Neural progenitor cell (in vitro differentiated cells): ENCODE data around the gene KDM7A. TPM values are rescaled to one million over a fixed set of nuclear protein-coding genes. Genes with fewer than 3 reads are reported as not detected.

ENCODE experiments used
- DNase-seq: peaks from one replicate; pipeline ENCODE4 v3.0.0-alpha.2; 2016; ENCODE audit warnings: low spot score
- H2AFZ ChIP-seq: fragments of 200-600 bp; sonication (generic); replicated peaks from 2 replicates; pipeline ENCODE4 v1.6.1; 2016; ENCODE audit warnings: antibody characterized with exemption
- H3F3A ChIP-seq: fragments of 200-600 bp; sonication (generic); 2 replicates; pipeline ENCODE4 v1.6.1; 2016; ENCODE audit warnings: antibody characterized with exemption, low read depth
- H3K27ac ChIP-seq: fragments of 200-600 bp; sonication (generic); 2 replicates; pipeline ENCODE4 v1.5.1; 2016; ENCODE audit warnings: mild to moderate bottlenecking
- H3K27me3 ChIP-seq: fragments of 200-600 bp; sonication (generic); 2 replicates; pipeline ENCODE4 v1.6.1; 2016; ENCODE audit warnings: mild to moderate bottlenecking, moderate library complexity
- H3K36me3 ChIP-seq: fragments of 200-600 bp; sonication (generic); 2 replicates; pipeline ENCODE4 v1.5.1; 2016
- H3K4me1 ChIP-seq: fragments of 200-600 bp; sonication (generic); 2 replicates; pipeline ENCODE4 v1.6.1; 2016; ENCODE audit warnings: mixed run types
- H3K4me2 ChIP-seq: fragments of 200-600 bp; sonication (generic); 2 replicates; pipeline ENCODE4 v1.6.1; 2016
- H3K4me3 ChIP-seq: fragments of 200-600 bp; sonication (generic); 2 replicates; pipeline ENCODE4 v1.5.1; 2016
- H3K79me2 ChIP-seq: fragments of 200-600 bp; sonication (generic); 2 replicates; pipeline ENCODE4 v1.6.1; 2016; ENCODE audit warnings: low read depth
- H3K9ac ChIP-seq: fragments of 200-600 bp; sonication (generic); 2 replicates; pipeline ENCODE4 v1.6.1; 2016
- H3K9me3 ChIP-seq: fragments of 200-600 bp; sonication (generic); 2 replicates; pipeline ENCODE4 v1.5.1; 2016; ENCODE audit warnings: low read depth
- H4K20me1 ChIP-seq: fragments of 200-600 bp; sonication (generic); 2 replicates; pipeline ENCODE4 v1.6.1; 2016; ENCODE audit warnings: low read depth
- H3K27ac Mint-ChIP-seq: 3 replicates; pipeline ENCODE4 v1.8.0; 2021; ENCODE audit warnings: mixed read lengths
- H3K27me3 Mint-ChIP-seq: 2 replicates; pipeline ENCODE4 v1.8.0; 2022; ENCODE audit warnings: low read depth, mild to moderate bottlenecking, inconsistent platforms, moderate library complexity, mixed read lengths; ENCODE audit not compliant: insufficient read depth
- H3K36me3 Mint-ChIP-seq: 3 replicates; pipeline ENCODE4 v1.8.0; 2021; ENCODE audit warnings: mixed read lengths
- H3K4me1 Mint-ChIP-seq: 3 replicates; pipeline ENCODE4 v1.8.0; 2021; ENCODE audit warnings: mixed read lengths
- H3K4me3 Mint-ChIP-seq: 3 replicates; pipeline ENCODE4 v1.8.0; 2021; ENCODE audit warnings: mild to moderate bottlenecking, moderate library complexity, mixed read lengths
- H3K9me3 Mint-ChIP-seq: 3 replicates; pipeline ENCODE4 v1.8.0; 2020; ENCODE audit warnings: mixed read lengths
- EZH2 ChIP-seq: fragments of 200-600 bp; sonication (generic); IDR thresholded peaks from 2 replicates; pipeline ENCODE4 v1.6.1; 2017; ENCODE audit warnings: antibody characterized with exemption, mild to moderate bottlenecking, moderate library complexity
- EZH2phosphoT487 ChIP-seq: fragments of 200-600 bp; sonication (generic); IDR thresholded peaks from 2 replicates; pipeline ENCODE4 v1.6.1; 2017; ENCODE audit warnings: antibody characterized with exemption
- total RNA-seq: library from RNA; depleted of rRNA; stranded (reverse); fragments of >200 nt; gene quantifications from 2 replicates; pipeline ENCODE4 v1.2.3, GENCODE V29; 2015; ENCODE audit warnings: low replicate concordance
- TF ChIP-seq, protein P1 (sequence below): fragments of 200-600 bp; sonication (generic); IDR thresholded peaks from 2 replicates; pipeline ENCODE4 v1.5.1; 2017; ENCODE audit warnings: antibody characterized with exemption, mild to moderate bottlenecking

KDM7A gene
- total RNA-seq, 1 donor from 2014 or later = 13.6 TPM

DNA sequence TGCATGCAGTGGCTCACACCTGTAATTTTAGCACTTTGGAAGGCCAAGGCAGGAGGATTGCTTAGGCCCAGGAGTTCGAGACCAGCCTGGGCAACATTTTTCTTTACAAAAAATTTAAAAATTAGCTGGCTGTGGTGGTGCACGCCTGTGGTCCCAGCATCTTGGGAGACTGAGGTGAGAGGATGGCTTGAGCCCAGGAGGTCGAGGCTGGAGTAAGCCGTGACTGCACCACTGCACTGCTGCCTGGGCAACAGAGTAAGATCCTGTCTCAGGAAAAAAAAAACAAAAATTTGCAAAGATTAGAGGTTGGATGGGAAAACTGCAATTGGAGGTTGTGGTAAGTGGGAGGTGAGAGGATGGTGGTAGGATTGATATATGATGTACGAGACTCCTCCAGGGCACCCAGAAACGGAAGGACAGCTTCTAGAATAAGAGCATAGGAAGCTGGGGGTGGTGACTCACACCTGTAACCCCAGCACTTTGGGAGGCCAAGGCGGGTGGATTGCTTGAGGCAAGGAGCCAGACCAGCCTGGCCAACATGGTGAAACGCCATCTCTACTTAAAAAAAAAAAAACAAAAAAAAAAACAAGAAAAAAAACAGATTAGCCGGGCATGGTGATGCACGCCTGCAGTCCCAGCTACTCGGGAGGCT is 94.9 kb downstream of the KDM7A start:
- no peaks in the 10 kb centered on the region for H3K36me3 ChIP-seq
- no peak overlapping the region for H3K4me2 ChIP-seq
- H2AFZ ChIP-seq = no peak overlapping the region
- no peak for TF ChIP-seq EZH2
- TF ChIP-seq EZH2phosphoT487 = no peak
- TF ChIP-seq, protein P1, sequence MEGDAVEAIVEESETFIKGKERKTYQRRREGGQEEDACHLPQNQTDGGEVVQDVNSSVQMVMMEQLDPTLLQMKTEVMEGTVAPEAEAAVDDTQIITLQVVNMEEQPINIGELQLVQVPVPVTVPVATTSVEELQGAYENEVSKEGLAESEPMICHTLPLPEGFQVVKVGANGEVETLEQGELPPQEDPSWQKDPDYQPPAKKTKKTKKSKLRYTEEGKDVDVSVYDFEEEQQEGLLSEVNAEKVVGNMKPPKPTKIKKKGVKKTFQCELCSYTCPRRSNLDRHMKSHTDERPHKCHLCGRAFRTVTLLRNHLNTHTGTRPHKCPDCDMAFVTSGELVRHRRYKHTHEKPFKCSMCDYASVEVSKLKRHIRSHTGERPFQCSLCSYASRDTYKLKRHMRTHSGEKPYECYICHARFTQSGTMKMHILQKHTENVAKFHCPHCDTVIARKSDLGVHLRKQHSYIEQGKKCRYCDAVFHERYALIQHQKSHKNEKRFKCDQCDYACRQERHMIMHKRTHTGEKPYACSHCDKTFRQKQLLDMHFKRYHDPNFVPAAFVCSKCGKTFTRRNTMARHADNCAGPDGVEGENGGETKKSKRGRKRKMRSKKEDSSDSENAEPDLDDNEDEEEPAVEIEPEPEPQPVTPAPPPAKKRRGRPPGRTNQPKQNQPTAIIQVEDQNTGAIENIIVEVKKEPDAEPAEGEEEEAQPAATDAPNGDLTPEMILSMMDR = no peak
- Mint-ChIP-seq H3K4me3 (no peak overlapping the region), H3K36me3 (no peaks in the 10 kb centered on the region), H3K27ac (no peak overlapping the region), H3K27me3 (peaks cover 2% of the 10 kb centered on the region), H3K9me3 (no peaks in the 10 kb centered on the region), H3K4me1 (peaks cover 9% of the 10 kb centered on the region)
- H3K4me3 ChIP-seq = no peak overlapping the region
- peaks cover 3% of the 10 kb centered on the region for H3F3A ChIP-seq
- no peak overlapping the region for H3K9ac ChIP-seq
- no peaks in the 10 kb centered on the region for H4K20me1 ChIP-seq
- no peaks in the 10 kb centered on the region for H3K4me1 ChIP-seq
- DNase-seq = no peak
- H3K27me3 ChIP-seq = no peaks in the 10 kb centered on the region
- H3K27ac ChIP-seq = no peak overlapping the region
- no peaks in the 10 kb centered on the region for H3K9me3 ChIP-seq
- no peaks in the 10 kb centered on the region for H3K79me2 ChIP-seq

DNA sequence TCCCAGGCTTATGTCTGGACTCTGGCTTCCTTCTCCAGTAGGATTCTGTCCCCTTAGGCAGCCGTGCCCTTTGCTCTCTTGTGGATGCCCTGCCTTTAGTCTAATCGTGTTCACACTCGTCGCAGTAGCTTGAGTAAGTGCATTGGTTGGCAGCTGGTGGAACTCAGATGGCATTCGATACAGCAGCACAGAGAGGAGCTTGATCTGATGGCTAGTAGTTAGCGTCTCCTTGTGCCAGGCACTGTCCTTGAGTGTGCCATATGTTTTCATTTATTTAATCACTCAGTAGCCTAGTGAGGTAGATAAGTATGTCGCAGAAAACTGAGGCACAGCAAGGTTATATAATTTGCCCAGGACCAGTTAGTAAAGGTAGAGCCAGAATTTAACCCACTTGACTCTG is 95.9 kb downstream of the KDM7A start:
- Histone ChIP-seq H3K36me3 (no peaks in the 10 kb centered on the region), H3K9me3 (no peaks in the 10 kb centered on the region), H3K4me2 (no peak overlapping the region), H4K20me1 (no peaks in the 10 kb centered on the region), H3K9ac (no peak overlapping the region), H3K4me1 (no peaks in the 10 kb centered on the region), H2AFZ (no peak overlapping the region), H3K4me3 (no peak overlapping the region), H3K79me2 (no peaks in the 10 kb centered on the region), H3F3A (peaks cover 3% of the 10 kb centered on the region), H3K27ac (no peak overlapping the region), H3K27me3 (no peaks in the 10 kb centered on the region)
- no peak overlapping the region for H3K4me3 Mint-ChIP-seq
- H3K27me3 Mint-ChIP-seq = peaks cover 2% of the 10 kb centered on the region
- no peaks in the 10 kb centered on the region for H3K9me3 Mint-ChIP-seq
- no peak for DNase-seq
- H3K36me3 Mint-ChIP-seq = no peaks in the 10 kb centered on the region
- TF ChIP-seq EZH2 (no peak), EZH2phosphoT487 (no peak)
- TF ChIP-seq, protein P1 = no peak
- H3K4me1 Mint-ChIP-seq = peaks cover 9% of the 10 kb centered on the region
- no peak overlapping the region for H3K27ac Mint-ChIP-seq

DNA sequence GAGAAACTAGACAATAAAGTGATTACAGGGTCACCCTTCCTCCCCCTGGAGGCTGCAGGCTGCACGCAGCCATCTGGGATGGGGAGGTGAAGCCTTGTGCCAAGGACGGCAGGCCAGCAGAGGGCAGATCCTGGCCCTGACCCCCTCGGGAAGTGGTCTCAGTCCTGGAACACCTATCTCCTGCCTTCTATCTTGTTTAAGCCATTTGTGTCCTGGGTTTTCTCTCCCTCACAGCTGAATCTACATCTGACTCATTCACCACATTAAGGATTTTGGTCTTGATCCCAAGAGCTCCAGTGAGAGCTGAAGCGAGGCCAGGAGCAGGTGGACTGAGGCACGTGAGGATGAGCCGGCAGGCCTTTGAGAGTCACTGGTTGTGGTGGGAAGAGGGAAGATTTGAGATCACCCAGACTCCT is 97.7 kb downstream of the KDM7A start:
- Histone ChIP-seq H3K27me3 (no peaks in the 10 kb centered on the region), H3K9me3 (no peaks in the 10 kb centered on the region), H3K4me3 (no peak overlapping the region), H3F3A (peaks cover 3% of the 10 kb centered on the region), H4K20me1 (no peaks in the 10 kb centered on the region), H2AFZ (no peak overlapping the region), H3K79me2 (no peaks in the 10 kb centered on the region), H3K4me1 (no peaks in the 10 kb centered on the region), H3K4me2 (no peak overlapping the region), H3K36me3 (no peaks in the 10 kb centered on the region), H3K9ac (no peak overlapping the region), H3K27ac (no peak overlapping the region)
- DNase-seq = peak; percentile 87
- TF ChIP-seq EZH2 (no peak), EZH2phosphoT487 (no peak)
- TF ChIP-seq, protein P1 = peak; percentile 68
- Mint-ChIP-seq H3K4me1 (peaks cover 9% of the 10 kb centered on the region), H3K27ac (no peak overlapping the region), H3K9me3 (no peaks in the 10 kb centered on the region), H3K4me3 (no peak overlapping the region), H3K36me3 (no peaks in the 10 kb centered on the region), H3K27me3 (peaks cover 2% of the 10 kb centered on the region)
